ENCODE measurements around the gene RPL28.

The RPL28 gene

DNA sequence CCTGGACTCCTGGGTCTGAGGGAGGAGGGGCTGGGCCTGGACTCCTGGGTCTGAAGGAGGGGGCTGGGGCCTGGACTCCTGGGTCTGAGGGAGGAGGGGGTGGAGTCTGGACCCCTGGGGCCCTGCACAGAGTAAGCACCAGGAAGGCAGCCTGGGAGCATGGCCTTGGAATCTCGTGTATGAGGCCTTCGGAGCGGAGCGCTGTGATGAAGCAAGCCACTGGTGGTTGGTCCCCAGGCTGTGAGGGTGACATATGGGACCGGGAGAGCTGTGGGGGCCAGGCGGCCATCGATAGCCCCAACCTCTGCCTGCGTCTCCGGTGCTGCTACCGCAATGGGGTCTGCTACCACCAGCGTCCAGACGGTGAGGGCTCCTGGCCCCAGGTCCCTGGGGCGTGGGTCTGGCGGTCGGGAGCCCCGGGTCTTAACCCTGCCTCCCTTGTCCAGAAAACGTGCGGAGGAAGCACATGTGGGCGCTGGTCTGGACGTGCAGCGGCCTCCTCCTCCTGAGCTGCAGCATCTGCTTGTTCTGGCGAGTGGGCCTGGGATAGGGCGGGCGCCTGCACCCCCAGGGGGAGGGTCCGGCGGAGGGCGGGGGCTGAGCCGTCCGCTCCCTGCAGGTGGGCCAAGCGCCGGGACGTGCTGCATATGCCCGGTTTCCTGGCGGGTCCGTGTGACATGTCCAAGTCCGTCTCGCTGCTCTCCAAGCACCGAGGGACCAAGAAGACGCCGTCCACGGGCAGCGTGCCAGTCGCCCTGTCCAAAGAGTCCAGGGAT lies 8.2 kb upstream of the RPL28 start:
- peak overlapping the region; percentile 14 for H3K4me3 ChIP-seq (ENCODE audit: low read depth, low read length)
- DNase-seq: no peak
- no peaks in the 10 kb centered on the region for H3K9me3 ChIP-seq
- TF ChIP-seq, protein P1, sequence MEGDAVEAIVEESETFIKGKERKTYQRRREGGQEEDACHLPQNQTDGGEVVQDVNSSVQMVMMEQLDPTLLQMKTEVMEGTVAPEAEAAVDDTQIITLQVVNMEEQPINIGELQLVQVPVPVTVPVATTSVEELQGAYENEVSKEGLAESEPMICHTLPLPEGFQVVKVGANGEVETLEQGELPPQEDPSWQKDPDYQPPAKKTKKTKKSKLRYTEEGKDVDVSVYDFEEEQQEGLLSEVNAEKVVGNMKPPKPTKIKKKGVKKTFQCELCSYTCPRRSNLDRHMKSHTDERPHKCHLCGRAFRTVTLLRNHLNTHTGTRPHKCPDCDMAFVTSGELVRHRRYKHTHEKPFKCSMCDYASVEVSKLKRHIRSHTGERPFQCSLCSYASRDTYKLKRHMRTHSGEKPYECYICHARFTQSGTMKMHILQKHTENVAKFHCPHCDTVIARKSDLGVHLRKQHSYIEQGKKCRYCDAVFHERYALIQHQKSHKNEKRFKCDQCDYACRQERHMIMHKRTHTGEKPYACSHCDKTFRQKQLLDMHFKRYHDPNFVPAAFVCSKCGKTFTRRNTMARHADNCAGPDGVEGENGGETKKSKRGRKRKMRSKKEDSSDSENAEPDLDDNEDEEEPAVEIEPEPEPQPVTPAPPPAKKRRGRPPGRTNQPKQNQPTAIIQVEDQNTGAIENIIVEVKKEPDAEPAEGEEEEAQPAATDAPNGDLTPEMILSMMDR (IDR thresholded peaks at IDR 0.05; ENCODE audit: low read depth, low read length): no peak
- H3K36me3 ChIP-seq: no peaks in the 10 kb centered on the region
- no peaks in the 10 kb centered on the region for H3K27me3 ChIP-seq
- peaks cover 13% of the 10 kb centered on the region for H3K4me1 ChIP-seq

GRCh38 chr19:55379174-55379573 lies 6.6 kb upstream of the RPL28 start:
- no peak for DNase-seq
- no peaks in the 10 kb centered on the region for H3K9me3 ChIP-seq
- TF ChIP-seq, protein P1 (IDR thresholded peaks at IDR 0.05; ENCODE audit: low read depth, low read length): no peak
- no peaks in the 10 kb centered on the region for H3K36me3 ChIP-seq
- H3K27me3 ChIP-seq: no peaks in the 10 kb centered on the region
- H3K4me3 ChIP-seq (ENCODE audit: low read depth, low read length): no peak overlapping the region
- peaks cover 10% of the 10 kb centered on the region for H3K4me1 ChIP-seq

- Histone ChIP-seq H3K36me3 (peaks cover 10% of the 10 kb centered on the region), H3K27me3 (no peaks in the 10 kb centered on the region), H3K4me1 (peaks cover 13% of the 10 kb centered on the region), H3K4me3 (ENCODE audit: low read depth, low read length) (no peak overlapping the region), H3K9me3 (no peaks in the 10 kb centered on the region)
- DNase-seq: no peak
- TF ChIP-seq, protein P1 (IDR thresholded peaks at IDR 0.05; ENCODE audit: low read depth, low read length): no peak
These were observed 3.7 kb upstream of the RPL28 start for GRCh38 chr19:55382013-55382412.

GRCh38 chr19:55382522-55383054 lies 3.1 kb upstream of the RPL28 start:
- peaks cover 10% of the 10 kb centered on the region for H3K4me1 ChIP-seq
- H3K9me3 ChIP-seq: no peaks in the 10 kb centered on the region
- peaks cover 16% of the 10 kb centered on the region for H3K36me3 ChIP-seq
- H3K27me3 ChIP-seq: no peaks in the 10 kb centered on the region
- no peak for DNase-seq
- TF ChIP-seq, protein P1 (IDR thresholded peaks at IDR 0.05; ENCODE audit: low read depth, low read length): no peak
- H3K4me3 ChIP-seq (ENCODE audit: low read depth, low read length): no peak overlapping the region

DNA sequence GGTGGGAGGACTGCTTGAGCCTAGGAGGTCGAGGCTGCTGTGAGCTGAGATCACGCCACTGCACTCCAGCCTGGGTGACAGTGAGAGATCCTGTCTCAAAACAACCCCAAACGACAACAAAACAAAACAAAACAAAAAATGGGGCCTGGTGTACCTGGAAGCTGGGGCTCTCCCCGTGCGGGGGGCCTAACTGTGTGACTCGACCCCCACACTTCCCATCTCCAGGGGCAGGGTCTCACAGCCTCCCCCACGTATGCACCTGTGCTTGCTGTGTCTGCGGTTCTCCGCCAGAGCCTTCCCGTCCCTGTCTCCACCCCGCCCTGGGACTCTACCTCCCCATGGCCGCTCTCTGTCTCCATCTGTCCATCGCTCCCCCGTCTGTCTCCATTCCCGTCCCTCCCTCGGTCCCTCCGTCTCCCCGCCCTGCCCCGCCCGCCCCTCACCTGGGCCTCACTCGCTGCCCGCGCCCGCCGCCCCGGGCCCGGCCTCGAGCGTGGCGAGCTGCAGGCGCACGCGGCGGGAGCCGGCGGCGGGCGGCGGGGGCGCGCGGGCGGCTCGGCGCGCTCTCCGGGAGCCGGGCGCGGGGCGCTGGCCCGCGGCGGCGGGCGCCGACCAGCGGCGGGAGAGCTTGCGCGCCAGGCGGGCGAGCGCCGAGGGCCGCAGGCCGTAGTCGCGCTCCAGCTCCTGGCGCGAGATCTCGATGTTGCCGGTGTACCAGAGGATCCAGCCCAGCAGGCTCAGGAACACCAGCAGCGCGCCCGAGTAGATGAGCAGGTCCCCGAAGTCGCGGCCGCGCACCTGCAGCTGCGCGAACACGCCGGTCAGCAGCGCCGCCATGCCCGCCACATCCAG lies 2.2 kb upstream of the RPL28 start:
- Histone ChIP-seq H3K9me3 (no peaks in the 10 kb centered on the region), H3K36me3 (peaks cover 25% of the 10 kb centered on the region), H3K4me1 (peaks cover 6% of the 10 kb centered on the region; the same call in 1 of the 2 replicates), H3K27me3 (no peaks in the 10 kb centered on the region), H3K4me3 (ENCODE audit: low read depth, low read length) (peak overlapping the region; percentile 86)
- peak; percentile 79 for DNase-seq
- TF ChIP-seq, protein P1 (IDR thresholded peaks at IDR 0.05; ENCODE audit: low read depth, low read length): no peak

Data from BE2C (cell line).